Panc1 (cell line): ENCODE measurements around the gene NSUN2.

Source experiments
- CTCF ChIP-seq: fragments of 450-650 bp; IDR thresholded peaks from 2 replicates; pipeline ENCODE4 v1.5.1; 2017; ENCODE audit warnings: mild to moderate bottlenecking
- POLR2AphosphoS5 ChIP-seq: IDR thresholded peaks from 2 replicates; pipeline ENCODE4 v1.6.1; 2012; ENCODE audit warnings: mild to moderate bottlenecking, low read depth, low read length, moderate library complexity
- REST ChIP-seq, 2 experiments: IDR thresholded peaks; 2 replicates each; pipeline ENCODE4 v1.6.1; 2011 to 2012; ENCODE audit warnings: low read depth in 2 of 2, control low read depth in 1 of 2, low read length in 1 of 2, mild to moderate bottlenecking in 1 of 2, moderate library complexity in 1 of 2; ENCODE audit not compliant: insufficient read depth in 1 of 2
- SIN3A ChIP-seq: IDR thresholded peaks from 2 replicates; pipeline ENCODE4 v1.6.1; 2012; ENCODE audit warnings: low read depth, mild to moderate bottlenecking, low read length, moderate library complexity, borderline replicate concordance; ENCODE audit not compliant: insufficient read depth
- TCF7L2 ChIP-seq: IDR thresholded peaks from 2 replicates; pipeline ENCODE4 v1.6.1; 2011; ENCODE audit warnings: mild to moderate bottlenecking, low read depth, low read length, inconsistent platforms

GRCh38 chr5:6631441-6631840 is 1.4 kb downstream of the NSUN2 start:
- TF ChIP-seq CTCF (no peak), REST (IDR thresholded peaks at IDR 0.05; ENCODE audit: insufficient read depth in 1 of 2, low read depth in 2 of 2, low read length in 1 of 2) (no peak), POLR2AphosphoS5 (no peak), TCF7L2 (no peak), SIN3A (no peak)
